ENCODE results near the gene DUSP16. TPM values are rescaled to one million over a fixed set of nuclear protein-coding genes. Genes with fewer than 3 reads are reported as not detected.

Gene DUSP16
- total and polyA plus RNA-seq, 7 donors = 8.6 to 27.3 (median 13.8) TPM

- intact Hi-C loops (cut with DNase I) = no loop called here
- Histone ChIP-seq H3K36me3 (peaks cover 5 to 62% (median 7%) of the 10 kb centered on the region in 4 donors), H3K27me3 (no peaks in the 10 kb centered on the region), H3K27ac (no peak overlapping the region), H3K4me1 (no peaks in the 10 kb centered on the region), H3K9me3 (no peaks in the 10 kb centered on the region), H3K4me3 (no peak overlapping the region)
- 66 to 86% methylated on average over 6 of the region's 6 CpGs for WGBS, 2 donors
- DNase-seq = no peak
- TF ChIP-seq EP300 (IDR thresholded peaks at IDR 0.05) (no peak), CTCF (IDR thresholded peaks at IDR 0.05) (no peak), POLR2AphosphoS5 (IDR thresholded peaks at IDR 0.05) (no peak)
These were observed 80.4 kb downstream of the DUSP16 start for GRCh38 chr12:12482150-12482761.

- intact Hi-C loops (cut with DNase I) = no loop called here
- no peaks in the 10 kb centered on the region for H3K27me3 ChIP-seq
- TF ChIP-seq POLR2AphosphoS5 (IDR thresholded peaks at IDR 0.05) = no peak
- no peak for TF ChIP-seq CTCF (IDR thresholded peaks at IDR 0.05)
- no peak for TF ChIP-seq POLR2A (IDR thresholded peaks at IDR 0.05)
- TF ChIP-seq EP300 (IDR thresholded peaks at IDR 0.05) = no peak
- 34 to 51% methylated on average over 2 of the region's 2 CpGs for WGBS, 2 donors
- H3K4me1 ChIP-seq = no peaks in the 10 kb centered on the region
- H3K4me3 ChIP-seq = no peak overlapping the region
- H3K9me3 ChIP-seq = no peaks in the 10 kb centered on the region
- no peak for DNase-seq
- H3K27ac ChIP-seq = no peak overlapping the region
- H3K36me3 ChIP-seq = peaks cover 10 to 66% (median 12%) of the 10 kb centered on the region in 4 donors
These were observed 81.0 kb downstream of the DUSP16 start for GRCh38 chr12:12481631-12482030.

GRCh38 chr12:12480074-12480473, 82.6 kb downstream of the DUSP16 start:
- Histone ChIP-seq H3K9me3 (no peaks in the 10 kb centered on the region), H3K4me3 (no peak overlapping the region), H3K4me1 (no peaks in the 10 kb centered on the region), H3K27ac (no peak overlapping the region), H3K27me3 (no peaks in the 10 kb centered on the region), H3K36me3 (peaks cover 10 to 64% (median 15%) of the 10 kb centered on the region in 4 donors)
- TF ChIP-seq CTCF (IDR thresholded peaks at IDR 0.05) (no peak), POLR2AphosphoS5 (IDR thresholded peaks at IDR 0.05) (no peak), POLR2A (IDR thresholded peaks at IDR 0.05) (no peak), EP300 (IDR thresholded peaks at IDR 0.05) (no peak)
- intact Hi-C loops (cut with DNase I) = no loop called here
- DNase-seq = no peak
- WGBS, 2 donors = 96 to 97% methylated on average over 5 of the region's 5 CpGs

- H3K36me3 ChIP-seq = peaks cover 10 to 56% (median 15%) of the 10 kb centered on the region in 4 donors
- H3K27ac ChIP-seq = no peak overlapping the region
- WGBS, 2 donors = 93 to 98% methylated on average over 14 of the region's 14 CpGs
- H3K9me3 ChIP-seq = no peaks in the 10 kb centered on the region
- TF ChIP-seq POLR2A (IDR thresholded peaks at IDR 0.05) (no peak), EP300 (IDR thresholded peaks at IDR 0.05) (no peak), CTCF (IDR thresholded peaks at IDR 0.05) (no peak), POLR2AphosphoS5 (IDR thresholded peaks at IDR 0.05) (no peak)
- no peaks in the 10 kb centered on the region for H3K4me1 ChIP-seq
- no peaks in the 10 kb centered on the region for H3K27me3 ChIP-seq
- no peak overlapping the region for H3K4me3 ChIP-seq
- intact Hi-C loops (cut with DNase I) = no loop called here
- DNase-seq = no peak
These were observed 85.2 kb downstream of the DUSP16 start for GRCh38 chr12:12477532-12477890.

All from sigmoid colon (tissue), 7 donors.